Germinal center (tissue), 1 donor: ENCODE results near the gene NCAM2.

ENCODE experiments used
- DNase-seq: peaks from one replicate; pipeline ENCODE4 v3.0.0; 2012; ENCODE audit warnings: mixed read lengths, low spot score

NCAM2 gene

DNA sequence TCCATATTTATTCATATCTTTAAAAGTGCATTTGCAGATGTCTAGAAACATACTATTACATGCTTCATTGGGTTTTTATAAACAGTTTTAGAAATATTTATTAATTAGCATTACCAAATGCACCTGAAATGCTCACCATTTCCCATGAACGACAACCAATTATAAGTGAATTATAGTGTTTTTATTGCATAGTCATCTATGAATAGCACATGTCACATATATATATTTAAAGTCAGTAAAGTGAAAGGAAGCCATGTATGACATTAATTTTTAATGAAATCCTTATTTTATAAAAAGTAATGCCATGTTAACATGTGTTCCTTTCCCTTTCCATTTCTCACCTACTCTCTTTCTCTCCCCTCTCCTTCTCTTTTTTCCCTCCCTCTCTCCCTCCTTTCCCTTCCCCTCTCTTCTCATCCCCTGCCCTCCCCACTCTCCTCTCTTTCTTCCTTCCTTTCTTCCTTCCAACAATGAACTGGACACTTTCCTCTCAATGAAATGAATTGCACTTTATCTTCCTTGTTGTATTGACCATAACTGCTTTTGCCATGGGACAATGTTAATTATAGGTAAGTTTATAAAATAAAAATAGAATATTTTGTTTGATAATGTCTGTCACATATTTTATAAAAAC, 179.3 kb downstream of the NCAM2 start:
- DNase-seq = no peak

DNA sequence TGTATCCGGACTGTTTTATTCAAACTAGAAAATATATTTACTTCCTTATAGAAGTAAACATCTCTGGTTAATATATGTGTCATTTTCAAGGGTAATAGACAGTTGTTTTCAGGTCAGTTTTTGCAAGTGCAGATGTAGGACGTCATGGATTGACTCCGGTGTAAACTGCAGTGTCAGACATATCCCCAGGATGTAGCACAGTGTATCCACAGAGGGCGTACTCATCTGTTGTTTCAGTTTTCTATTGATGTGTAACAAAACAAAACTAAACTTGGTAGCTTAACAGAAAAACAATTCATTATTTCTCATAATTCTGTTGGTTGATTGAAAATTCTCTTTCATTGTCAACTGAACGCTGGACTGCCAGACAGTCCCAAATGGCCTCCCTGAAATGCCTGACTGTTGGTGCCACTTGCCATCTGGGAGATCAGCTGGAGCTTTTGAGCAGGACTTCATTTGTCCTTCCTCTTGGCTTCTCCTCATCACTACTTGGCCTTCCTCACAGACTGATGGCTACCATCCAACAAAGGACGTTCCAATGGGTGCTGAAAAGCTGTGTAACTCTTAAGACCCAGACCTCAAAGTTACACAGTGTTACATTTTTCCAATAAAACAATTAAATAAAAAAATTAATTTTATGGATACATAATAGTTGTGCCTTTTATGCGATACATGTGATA, 181.6 kb downstream of the NCAM2 start:
- DNase-seq = no peak

DNA sequence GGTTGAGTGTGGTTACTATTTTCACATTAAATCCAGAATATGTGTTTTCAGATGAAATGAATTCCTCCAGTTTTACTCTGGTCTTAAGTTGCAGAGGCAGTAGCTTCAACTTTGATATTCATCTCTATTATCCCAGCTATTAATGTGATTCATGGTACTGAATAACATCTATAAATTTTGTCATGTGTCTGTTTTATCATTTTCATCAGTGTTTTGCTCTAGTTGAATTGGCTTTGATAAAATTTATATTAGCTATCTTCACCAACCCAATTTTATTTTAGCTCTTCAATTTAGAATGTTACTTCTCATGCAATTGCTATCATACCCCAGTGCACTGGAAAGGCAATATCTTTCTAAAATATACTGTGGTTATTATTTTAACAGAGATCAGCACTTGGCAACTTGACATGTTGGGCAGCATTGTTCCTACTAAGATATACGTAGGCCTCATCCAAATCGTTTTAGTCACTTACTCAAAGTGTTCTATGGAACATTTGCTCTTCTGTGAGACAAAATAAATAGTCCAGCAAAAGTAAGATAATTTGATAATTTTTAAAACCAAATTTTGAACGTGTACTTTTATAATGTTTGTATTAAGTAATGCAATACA, 184.3 kb downstream of the NCAM2 start:
- no peak for DNase-seq

DNA sequence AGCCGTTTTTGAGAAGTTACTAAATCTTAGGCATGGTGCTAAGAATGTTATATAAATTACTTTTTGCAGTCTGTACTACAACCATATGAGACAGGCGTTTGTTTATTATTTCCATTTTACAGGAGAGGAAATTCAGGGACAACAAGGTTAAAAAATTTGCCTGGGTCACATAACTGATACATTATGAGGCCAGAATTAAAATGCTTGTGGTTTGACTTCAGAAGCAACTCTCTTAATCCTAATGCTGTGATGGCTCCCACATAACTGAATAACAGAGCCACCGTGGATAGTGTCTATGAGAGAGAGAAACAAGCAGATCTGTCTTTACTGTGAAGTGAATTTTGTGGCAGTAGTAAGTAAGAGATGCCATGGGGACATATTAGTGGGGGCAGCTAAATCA, 184.9 kb downstream of the NCAM2 start:
- DNase-seq = no peak

DNA sequence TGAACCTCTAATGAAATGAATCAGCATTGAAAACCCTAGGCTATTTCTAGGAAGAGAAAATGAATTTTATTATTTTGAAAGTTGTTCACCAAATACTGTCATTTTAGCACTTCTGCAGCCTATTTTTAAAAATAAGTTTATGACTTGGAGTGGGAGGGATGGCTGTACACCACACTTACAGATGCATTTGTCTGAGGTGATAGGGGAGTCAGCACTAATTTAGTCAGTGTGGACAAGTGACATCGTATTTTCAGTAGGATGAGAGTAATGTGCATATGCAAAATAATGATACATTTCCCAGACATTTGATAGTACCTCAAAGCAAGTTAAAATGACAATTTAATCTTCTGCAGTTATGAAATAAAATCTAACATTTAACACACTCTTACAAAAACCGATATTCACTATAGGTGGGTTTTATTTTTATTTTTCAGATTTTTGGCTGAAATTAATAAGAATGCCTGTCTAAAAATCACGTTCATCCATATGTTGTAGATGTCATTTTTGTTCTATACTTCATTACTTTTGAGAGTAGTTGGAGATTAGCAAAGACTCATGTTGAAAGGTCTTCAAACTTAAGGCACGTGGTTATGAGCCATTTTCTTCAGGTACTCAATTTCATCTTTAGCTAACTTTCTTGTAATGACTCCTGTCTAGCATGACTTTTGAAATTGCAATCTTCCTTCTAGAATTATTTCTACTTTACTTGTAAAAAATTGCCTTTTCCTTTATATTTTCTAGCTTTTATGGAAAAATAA, 186.7 kb downstream of the NCAM2 start:
- no peak for DNase-seq

DNA sequence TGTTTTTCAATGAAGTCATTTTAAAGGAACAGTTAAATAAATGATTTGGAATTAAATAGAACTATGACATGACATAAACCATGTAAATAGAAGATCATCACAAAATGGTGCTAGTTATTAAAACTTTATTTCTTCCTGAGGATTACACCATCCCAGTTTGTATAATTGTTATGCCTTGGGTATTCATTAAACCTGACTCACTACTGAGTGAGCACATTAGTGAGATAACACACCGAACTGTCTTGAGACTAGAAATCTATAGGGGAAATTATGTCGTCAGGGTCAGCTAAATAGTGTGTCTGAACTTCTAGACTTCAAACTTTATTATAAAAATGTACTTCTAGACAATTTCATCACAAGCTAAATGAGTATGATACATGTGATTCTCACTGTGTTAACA, 189.4 kb downstream of the NCAM2 start:
- DNase-seq = no peak

DNA sequence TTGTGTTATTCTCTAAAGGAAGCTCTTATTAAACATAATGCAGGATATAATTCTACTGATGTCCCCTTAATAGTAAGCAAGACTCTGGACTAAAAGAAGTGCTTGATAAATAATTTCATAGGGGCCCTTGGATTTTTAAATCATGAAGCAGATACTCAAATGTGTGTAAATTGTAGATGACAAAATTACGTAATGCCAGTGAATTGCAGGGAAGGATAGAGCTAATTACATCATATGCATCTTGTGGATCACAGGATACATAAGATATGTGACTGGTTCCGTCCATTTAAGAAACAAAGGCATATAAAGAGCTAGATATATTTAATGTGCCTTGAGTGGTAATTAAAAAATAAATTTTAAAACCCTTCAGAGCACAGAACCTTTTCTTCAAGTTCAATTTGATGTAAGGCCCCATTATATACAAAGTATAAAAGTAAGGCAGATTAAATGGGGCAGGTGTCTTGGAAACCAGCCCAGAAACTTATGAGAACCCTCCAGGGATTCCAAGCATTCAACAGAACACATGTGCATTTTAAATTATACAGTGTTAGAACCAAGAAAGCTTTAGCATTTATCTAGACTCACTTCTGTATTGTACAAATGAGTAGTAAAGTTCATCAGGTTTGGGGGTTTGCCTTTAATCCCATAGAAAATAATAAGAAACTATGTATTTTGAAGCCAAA, 190.4 kb downstream of the NCAM2 start:
- no peak for DNase-seq

DNA sequence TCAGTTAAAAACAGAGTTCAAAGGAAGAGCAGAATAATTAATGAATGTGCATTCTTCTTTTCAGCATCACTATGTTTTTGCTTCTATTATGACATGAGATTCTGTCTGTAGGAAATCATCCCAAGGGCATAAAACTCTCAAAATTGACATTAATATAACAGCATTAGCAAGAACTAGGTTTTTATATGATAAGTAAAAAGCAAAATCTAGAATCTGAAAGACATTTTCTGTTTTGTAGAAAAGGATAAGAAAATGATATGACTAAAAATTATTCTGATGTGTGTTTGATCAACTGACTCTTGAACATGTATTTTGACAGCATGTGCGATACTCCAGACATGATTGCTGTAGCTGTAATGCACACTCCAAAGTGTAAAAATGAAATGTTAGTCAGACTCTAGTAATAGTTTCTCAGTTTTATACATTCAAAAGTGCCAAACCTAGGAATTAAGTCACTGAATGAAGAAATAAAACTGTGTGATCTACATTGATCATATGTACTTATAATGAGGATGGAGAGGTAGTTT, 197.3 kb downstream of the NCAM2 start:
- no peak for DNase-seq

DNA sequence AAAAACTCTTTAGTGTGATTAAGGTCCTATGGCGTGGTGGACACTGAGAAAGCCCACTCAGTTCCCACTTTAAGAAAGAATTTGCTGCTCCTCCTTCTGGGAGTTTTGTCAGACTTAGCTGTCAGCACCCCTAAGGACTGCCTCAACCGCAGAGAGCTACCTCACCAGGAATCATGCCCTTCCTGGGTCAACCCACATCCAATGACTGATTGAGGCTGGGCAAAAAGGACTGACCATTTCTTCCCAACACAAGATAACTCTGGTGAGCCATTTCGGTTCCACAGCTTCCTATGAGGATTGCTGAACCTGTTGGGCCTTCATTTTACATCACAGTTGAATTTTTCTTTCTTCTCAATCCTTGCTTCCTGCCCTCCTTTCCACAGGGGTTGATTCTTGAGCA, 197.9 kb downstream of the NCAM2 start:
- DNase-seq = no peak

DNA sequence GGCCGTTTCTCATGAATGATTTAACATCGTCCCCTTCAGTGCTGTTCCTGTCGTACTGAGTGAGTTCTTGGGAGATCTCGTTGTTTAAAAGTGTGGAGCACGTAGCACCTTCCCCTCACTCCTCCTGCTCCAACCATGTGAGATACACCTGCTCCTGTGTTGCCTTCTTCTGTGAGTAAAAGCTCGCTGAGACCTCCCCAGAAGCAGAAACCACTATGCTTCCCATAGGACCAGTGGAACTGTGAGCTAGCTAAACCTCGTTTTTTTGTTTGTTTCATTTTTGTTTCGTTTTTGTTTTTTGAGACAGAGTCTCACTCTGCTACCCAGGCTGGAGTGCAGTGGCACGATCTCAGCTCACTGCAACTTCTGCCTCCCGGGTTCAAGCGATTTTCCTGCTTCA, 198.6 kb downstream of the NCAM2 start:
- DNase-seq = no peak

DNA sequence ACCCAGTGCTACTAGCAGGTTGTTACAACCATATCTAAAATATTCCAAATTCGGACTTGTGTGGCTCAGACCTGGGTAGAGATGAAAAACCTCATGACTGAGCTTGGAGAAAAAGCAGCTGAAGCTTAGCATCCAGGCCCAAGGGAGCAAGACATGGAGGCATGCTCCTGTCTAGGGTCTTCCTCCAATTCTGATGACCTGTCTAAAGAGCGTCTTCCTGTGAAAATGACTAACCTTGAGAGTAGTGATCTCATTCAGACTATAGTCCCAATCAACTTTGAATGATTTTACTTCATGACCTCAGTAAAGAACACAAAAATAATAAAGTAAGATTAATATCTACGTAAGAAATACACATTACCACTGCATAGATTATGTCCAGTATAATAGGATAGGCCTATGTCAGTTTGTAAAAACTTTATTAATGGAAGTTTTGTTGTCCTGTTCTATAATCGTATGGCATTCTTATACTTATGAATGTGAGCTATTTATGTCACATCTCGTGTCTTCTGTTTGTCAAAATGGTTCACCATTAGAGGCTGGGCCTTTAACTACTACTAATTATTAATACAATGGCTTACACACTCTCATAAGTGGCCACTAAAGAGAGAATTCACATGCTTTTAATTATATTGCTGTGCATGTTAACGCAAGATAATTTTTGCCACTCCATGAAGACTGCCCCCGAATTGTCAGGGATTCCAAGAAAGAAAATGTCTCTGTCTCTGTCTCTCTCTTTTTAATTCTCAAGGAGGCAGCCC, 201.3 kb downstream of the NCAM2 start:
- no peak for DNase-seq

DNA sequence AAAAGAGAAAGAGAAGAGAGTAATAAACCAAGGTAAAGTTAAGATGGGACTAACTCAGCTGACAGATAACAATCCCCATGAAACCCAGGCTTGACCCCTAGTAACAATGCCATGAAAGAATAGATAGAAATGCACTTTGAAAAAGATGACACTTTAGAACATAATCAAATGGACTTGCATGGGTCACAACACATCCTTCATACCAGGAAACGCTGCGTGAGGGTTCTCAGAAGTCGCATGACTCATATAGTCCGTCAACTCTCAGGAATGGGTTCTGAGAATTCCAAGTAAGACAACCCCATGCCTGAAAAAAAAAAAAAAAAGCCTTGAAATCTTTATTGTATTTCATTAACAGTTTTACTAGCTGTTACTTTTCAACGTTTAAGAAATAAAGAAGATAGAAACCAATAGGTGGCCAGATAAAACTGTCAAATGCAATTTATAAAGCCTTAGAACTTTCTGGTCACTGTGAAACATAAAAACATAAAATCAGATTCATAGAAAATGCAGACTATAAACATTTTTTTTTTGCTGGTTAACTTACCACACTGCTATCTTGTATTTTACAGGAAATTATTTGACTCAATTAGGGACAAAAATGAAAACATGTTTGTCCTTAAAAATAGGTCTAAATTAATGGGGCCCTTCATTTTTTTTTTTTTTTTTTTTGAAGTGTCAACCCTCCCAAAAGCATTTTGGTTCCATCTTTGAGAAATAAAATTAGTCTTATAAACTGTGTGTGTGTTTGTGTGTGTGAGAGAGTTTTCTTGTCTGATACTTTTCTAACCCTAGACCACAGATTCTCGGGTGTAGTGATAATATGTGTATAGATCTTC, 202.1 kb downstream of the NCAM2 start:
- no peak for DNase-seq

DNA sequence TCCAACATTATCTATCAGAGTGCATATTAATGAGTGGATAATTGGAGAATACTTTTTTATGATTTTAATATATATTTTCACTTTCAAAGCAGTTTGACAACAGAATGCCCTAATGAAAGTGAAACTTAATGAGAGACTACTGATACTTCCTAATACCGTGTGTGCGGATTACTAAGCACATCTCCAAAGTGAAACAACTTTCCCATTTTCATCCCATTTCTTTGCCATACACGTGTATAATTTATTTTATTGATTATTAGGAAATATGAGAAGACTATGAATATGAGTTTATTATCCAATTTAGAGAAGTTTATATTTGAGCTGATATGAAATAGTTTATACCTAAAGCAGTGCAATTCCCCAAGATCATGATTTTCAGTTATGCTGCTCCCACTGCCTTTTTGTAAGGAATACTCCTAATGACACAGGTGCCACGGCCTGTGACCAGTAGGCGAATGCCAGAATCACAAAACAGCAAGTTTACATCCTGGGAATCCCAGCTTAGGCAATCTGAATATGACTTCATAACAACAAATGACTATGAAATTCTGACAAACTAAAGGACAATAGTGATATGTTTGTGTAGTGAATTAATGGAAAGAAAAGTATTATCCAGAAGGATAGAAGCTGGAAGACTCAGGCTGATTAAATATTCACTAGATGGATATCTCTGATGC, 202.9 kb downstream of the NCAM2 start:
- no peak for DNase-seq

DNA sequence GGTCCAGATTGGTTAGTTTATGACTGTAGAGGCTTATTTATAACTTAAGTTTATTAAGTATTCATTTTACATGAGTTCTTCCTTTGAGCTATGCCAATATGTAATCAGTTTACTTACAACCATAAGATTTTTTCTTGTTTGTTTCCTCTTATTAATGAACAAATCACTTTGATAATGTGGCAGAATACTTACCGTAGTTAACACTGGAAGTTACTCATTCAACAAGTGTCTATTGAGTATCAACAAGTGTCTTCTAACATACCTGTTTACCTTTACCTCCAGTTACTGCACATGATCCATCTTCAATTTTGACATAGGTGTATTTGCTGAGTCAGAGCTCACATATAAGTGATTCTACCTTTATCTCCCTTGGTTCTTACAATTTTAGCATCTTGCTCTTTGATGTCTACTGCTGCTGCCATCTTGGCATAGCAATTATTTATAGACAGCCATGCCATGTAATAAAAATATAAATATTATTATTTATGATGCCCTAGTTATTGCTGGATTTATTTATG, 205.7 kb downstream of the NCAM2 start:
- no peak for DNase-seq

DNA sequence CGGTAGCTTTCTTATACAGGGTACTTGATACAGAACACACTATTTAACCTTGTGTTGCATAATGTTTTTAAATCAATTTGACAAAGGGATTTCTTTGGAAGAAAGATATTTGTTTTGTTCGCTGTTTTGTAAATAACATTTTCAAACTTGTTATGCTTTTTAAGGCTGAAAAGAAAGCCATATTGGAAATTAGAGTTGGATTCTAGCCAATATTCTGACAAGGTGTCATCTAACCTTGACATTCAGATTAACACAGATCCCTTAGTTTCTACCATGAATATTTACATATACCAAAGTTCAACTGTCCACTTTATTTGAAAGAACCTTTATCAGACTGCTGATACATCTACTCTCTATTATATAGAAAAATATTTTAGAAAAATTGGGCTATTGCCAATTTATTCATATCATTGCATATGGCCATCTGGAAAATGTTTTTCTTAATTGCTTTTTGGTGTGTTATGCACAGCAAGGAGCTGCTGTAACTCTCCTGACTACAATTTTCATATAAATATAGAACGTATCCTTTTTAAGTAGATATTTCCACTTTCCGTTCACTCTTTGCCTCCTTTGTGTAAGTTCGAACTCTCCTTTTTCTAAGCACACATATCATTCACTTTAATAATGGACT, 206.3 kb downstream of the NCAM2 start:
- DNase-seq = no peak

DNA sequence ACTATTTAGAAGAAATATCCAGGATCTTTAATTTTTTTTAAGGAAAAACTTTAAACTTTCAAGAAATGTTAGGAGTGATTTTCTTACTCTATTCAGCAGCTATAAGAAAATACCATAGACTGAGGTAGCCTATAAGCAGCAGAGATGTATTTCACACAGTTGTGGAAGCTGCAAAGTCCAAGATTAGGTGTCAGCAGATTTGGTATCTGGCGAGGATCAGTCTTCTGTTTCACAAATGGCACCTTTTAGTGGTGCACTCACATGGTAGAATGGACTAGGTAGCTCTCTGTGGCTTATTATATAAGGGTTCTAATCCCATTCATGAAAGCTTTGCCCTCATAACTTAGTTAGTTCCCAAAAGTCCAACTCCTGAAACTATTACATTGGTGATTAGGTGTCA, 207.4 kb downstream of the NCAM2 start:
- no peak for DNase-seq

DNA sequence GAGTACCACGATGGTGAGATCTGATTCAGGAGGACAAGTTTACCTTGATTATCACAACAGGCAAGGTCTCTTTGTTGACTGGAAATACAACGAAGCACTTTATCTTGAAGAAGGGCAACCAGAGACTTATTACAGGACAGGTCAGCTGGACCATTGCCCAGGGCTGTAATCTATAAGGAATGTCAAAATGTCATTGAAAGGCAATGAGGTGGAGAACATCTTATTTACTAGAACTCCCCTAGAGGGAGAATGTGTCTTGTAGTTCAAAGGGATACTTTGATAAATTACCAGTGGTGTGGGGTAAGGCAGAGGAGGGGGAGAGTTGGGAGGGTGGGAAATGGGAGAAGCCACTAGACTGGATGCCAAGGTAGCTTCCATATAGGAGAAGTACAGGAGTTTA, 212.3 kb downstream of the NCAM2 start:
- no peak for DNase-seq

DNA sequence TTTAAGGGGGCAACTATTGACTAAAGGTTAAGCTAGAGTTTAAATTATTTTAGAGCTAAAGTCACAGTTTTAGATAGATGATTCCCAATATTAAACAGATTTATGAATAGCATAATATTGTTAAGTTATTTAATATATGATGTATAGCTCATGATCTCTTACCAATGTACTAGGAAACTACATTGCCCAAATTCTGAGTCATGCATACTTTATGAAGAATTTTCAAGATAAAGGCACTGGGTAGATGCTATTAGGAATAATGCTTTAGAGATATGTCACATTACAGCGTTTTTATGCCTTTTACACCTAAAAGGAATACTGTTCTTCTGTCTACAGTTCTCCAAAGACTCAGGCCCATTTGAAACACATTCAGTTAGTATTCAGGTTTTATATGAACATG, 215.1 kb downstream of the NCAM2 start:
- no peak for DNase-seq

DNA sequence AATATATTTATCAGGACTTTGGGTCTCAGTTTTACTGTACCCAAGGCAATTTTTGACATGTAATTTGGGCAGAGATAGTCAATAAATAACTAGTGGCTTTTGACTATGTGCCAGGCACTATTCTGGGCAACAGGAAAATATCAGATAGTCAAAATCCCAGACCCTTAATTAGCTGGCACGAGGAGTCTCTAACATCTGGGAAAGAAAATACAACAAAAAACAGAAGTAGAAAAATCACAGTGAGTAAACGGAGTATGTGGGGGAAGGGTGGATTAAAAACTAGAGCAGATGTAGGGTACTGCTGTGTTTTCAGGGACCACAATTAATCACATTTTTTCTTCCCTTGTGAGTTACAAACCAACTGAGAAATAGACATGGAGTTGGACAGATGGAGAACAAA, 217.8 kb downstream of the NCAM2 start:
- DNase-seq = no peak
